GM23338 (cell line): Measurements from ENCODE around the gene MIX23. TPM values are rescaled to one million over a fixed set of nuclear protein-coding genes. Genes with fewer than 3 reads are reported as not detected.

Source experiments
- ATAC-seq: fragments of 200-7000 bp; cut with Tn5 transposase; 3 replicates; pipeline ENCODE4 v1.9.1; 2020
- DNase-seq: peaks from one replicate; pipeline ENCODE4 v3.0.0-alpha.2; 2015; ENCODE audit warnings: low spot score
- H2AFZ ChIP-seq: fragments of 200-600 bp; sonication (generic); 2 replicates; pipeline ENCODE4 v1.8.0; 2016; ENCODE audit warnings: antibody characterized with exemption, mild to moderate bottlenecking, moderate library complexity
- H3F3A ChIP-seq: fragments of 200-600 bp; sonication (generic); replicated peaks from 2 replicates; pipeline ENCODE4 v1.8.0; 2017; ENCODE audit warnings: antibody characterized with exemption, mixed run types, low read depth
- H3K27ac ChIP-seq: fragments of 200-600 bp; sonication (generic); 2 replicates; pipeline ENCODE4 v1.6.1; 2016; ENCODE audit warnings: low read depth
- H3K27me3 ChIP-seq: fragments of 200-600 bp; sonication (generic); 2 replicates; pipeline ENCODE4 v1.8.0; 2016; ENCODE audit warnings: mild to moderate bottlenecking, mixed run types, moderate library complexity; ENCODE audit not compliant: insufficient read depth
- H3K36me3 ChIP-seq: fragments of 200-600 bp; sonication (generic); 2 replicates; pipeline ENCODE4 v1.8.0; 2016; ENCODE audit warnings: mild to moderate bottlenecking; ENCODE audit not compliant: insufficient read depth
- H3K4me1 ChIP-seq: fragments of 200-600 bp; sonication (generic); 2 replicates; pipeline ENCODE4 v1.8.0; 2016; ENCODE audit warnings: mild to moderate bottlenecking, moderate library complexity; ENCODE audit not compliant: insufficient read depth
- H3K4me2 ChIP-seq: fragments of 200-600 bp; sonication (generic); 2 replicates; pipeline ENCODE4 v1.7.1; 2017; ENCODE audit warnings: mixed run types
- H3K4me3 ChIP-seq: fragments of 200-600 bp; sonication (generic); 2 replicates; pipeline ENCODE4 v1.6.1; 2016; ENCODE audit warnings: mixed run types
- H3K79me2 ChIP-seq: fragments of 200-600 bp; sonication (generic); replicated peaks from 2 replicates; pipeline ENCODE4 v1.8.0; 2017; ENCODE audit warnings: mild to moderate bottlenecking; ENCODE audit not compliant: insufficient read depth
- H3K9me2 ChIP-seq: fragments of 200-600 bp; sonication (generic); 2 replicates; pipeline ENCODE4 v1.8.0; 2017; ENCODE audit not compliant: insufficient read depth
- H4K20me1 ChIP-seq: fragments of 200-600 bp; sonication (generic); replicated peaks from 2 replicates; pipeline ENCODE4 v1.8.0; 2017; ENCODE audit warnings: mild to moderate bottlenecking; ENCODE audit not compliant: insufficient read depth
- H3K27ac Mint-ChIP-seq: 2 replicates; pipeline ENCODE4 v1.8.0; 2020; ENCODE audit warnings: inconsistent platforms, mild to moderate bottlenecking, moderate library complexity, mixed read lengths
- H3K27me3 Mint-ChIP-seq: 3 replicates; pipeline ENCODE4 v1.8.0; 2022; ENCODE audit warnings: low read depth, mild to moderate bottlenecking, moderate library complexity, mixed read lengths, inconsistent platforms; ENCODE audit not compliant: insufficient read depth, poor library complexity
- H3K36me3 Mint-ChIP-seq: 3 replicates; pipeline ENCODE4 v1.8.0; 2021; ENCODE audit warnings: low read depth, mild to moderate bottlenecking, inconsistent platforms, moderate library complexity, mixed read lengths
- H3K4me1 Mint-ChIP-seq: 3 replicates; pipeline ENCODE4 v1.8.0; 2020; ENCODE audit warnings: mild to moderate bottlenecking, inconsistent platforms, mixed read lengths
- H3K4me3 Mint-ChIP-seq: 3 replicates; pipeline ENCODE4 v1.8.0; 2021; ENCODE audit warnings: moderate library complexity, mild to moderate bottlenecking, inconsistent platforms, mixed read lengths
- H3K9me3 Mint-ChIP-seq: 3 replicates; pipeline ENCODE4 v1.8.0; 2020; ENCODE audit warnings: moderate library complexity, mild to moderate bottlenecking, inconsistent platforms, mixed read lengths
- CREB1 ChIP-seq: fragments of 250-450 bp; sonication (Bioruptor Pico); IDR thresholded peaks from 2 replicates; pipeline ENCODE4 v1.5.0; 2020; ENCODE audit warnings: low read depth, mild to moderate bottlenecking, moderate library complexity
- CTCF ChIP-seq, 2 experiments: fragments of 200-600 bp in 1 of 2; sonication (generic) in 1 of 2; conservative IDR thresholded peaks; 2 replicates each; pipeline versions ENCODE4 v1.5.1 to v1.6.1; 2016 to 2017; ENCODE audit warnings: antibody characterized with exemption in 2 of 2, low read depth in 2 of 2, mild to moderate bottlenecking in 2 of 2, moderate library complexity in 1 of 2
- ETS1 ChIP-seq: IDR thresholded peaks from 2 replicates; pipeline ENCODE4 v1.6.1; 2016; ENCODE audit warnings: antibody characterized with exemption
- EZH2 ChIP-seq: fragments of 200-600 bp; sonication (generic); IDR thresholded peaks from one replicate; pipeline ENCODE4 v1.8.0; 2017; ENCODE audit warnings: antibody characterized with exemption, mild to moderate bottlenecking, low read depth; ENCODE audit not compliant: unreplicated experiment
- EZH2phosphoT487 ChIP-seq: fragments of 200-600 bp; sonication (generic); IDR thresholded peaks from one replicate; pipeline ENCODE4 v1.8.1; 2018; ENCODE audit warnings: antibody characterized with exemption; ENCODE audit not compliant: unreplicated experiment
- JUNB ChIP-seq: IDR thresholded peaks from one replicate; pipeline ENCODE4 v1.6.1; 2016; ENCODE audit warnings: antibody characterized with exemption; ENCODE audit not compliant: unreplicated experiment
- NANOG ChIP-seq: IDR thresholded peaks from 2 replicates; pipeline ENCODE4 v1.6.1; 2016; ENCODE audit warnings: antibody characterized with exemption, borderline replicate concordance
- POLR2AphosphoS5 ChIP-seq: IDR thresholded peaks from 2 replicates; pipeline ENCODE4 v1.6.1; 2016; ENCODE audit warnings: antibody characterized with exemption, low read depth
- REST ChIP-seq: IDR thresholded peaks from one replicate; pipeline ENCODE4 v1.6.1; 2018; ENCODE audit warnings: antibody characterized with exemption; ENCODE audit not compliant: unreplicated experiment
- STAT1 ChIP-seq: IDR thresholded peaks from one replicate; pipeline ENCODE4 v1.6.1; 2016; ENCODE audit warnings: antibody characterized with exemption; ENCODE audit not compliant: unreplicated experiment
- ZNF114 ChIP-seq: fragments of 250-450 bp; sonication (Bioruptor Pico); IDR thresholded peaks from 2 replicates; pipeline ENCODE4 v1.5.0; 2020; ENCODE audit warnings: mild to moderate bottlenecking, moderate library complexity
- ZNF331 ChIP-seq: fragments of 250-450 bp; sonication (Bioruptor Pico); IDR thresholded peaks from 2 replicates; pipeline ENCODE4 v1.5.0; 2020; ENCODE audit warnings: low read depth, mild to moderate bottlenecking, moderate library complexity
- ZNF462 ChIP-seq: fragments of 250-450 bp; sonication (Bioruptor Pico); IDR thresholded peaks from 2 replicates; pipeline ENCODE4 v1.5.0; 2020; ENCODE audit warnings: mild to moderate bottlenecking, moderate library complexity
- polyA plus RNA-seq: library from polyadenylated mRNA; unstranded; fragments of >200 nt; fragmentation: Nextera tagmentation; extraction: Ambion mirVana; gene quantifications from 2 replicates; pipeline ENCODE4 v1.2.1, GENCODE V29; 2016
- total RNA-seq: library from RNA; depleted of rRNA; stranded (reverse); fragments of >200 nt; shearing (Covaris generic); gene quantifications from 2 replicates; pipeline ENCODE4 v1.2.3, GENCODE V29; 2014

MIX23 gene
- total and polyA plus RNA-seq, 2 experiments from 2014 or later = 57.7 to 146 TPM

- DNase-seq = no peak
These were observed 47.3 kb upstream of the MIX23 start for GRCh38 chr3:122430371-122430770.

More at GRCh38 chr3:122430371-122430770, 47.3 kb upstream of the MIX23 start:
- Histone ChIP-seq H3K4me1 (no peaks in the 10 kb centered on the region), H3K79me2 (no peaks in the 10 kb centered on the region), H3F3A (0 out of 2 replicates have a peak, but pooled peaks cover 3% of the 10 kb centered on the region), H3K27ac (no peak overlapping the region), H3K4me2 (no peak overlapping the region), H4K20me1 (peaks cover 4% of the 10 kb centered on the region; the same call in 1 of the 2 replicates), H3K4me3 (no peak overlapping the region), H3K9me2 (no peaks in the 10 kb centered on the region), H3K27me3 (no peaks in the 10 kb centered on the region), H3K36me3 (peaks cover 26% of the 10 kb centered on the region; the same call in 1 of the 2 replicates), H2AFZ (no peak overlapping the region)
- peaks cover 50% of the 10 kb centered on the region for H3K36me3 Mint-ChIP-seq
- TF ChIP-seq CTCF (conservative IDR thresholded peaks at IDR 0.05; ENCODE audit: low read depth in 2 of 2) (no peak), ZNF331 (CRISPR knock-in tag) (no peak), JUNB (no peak), STAT1 (no peak), EZH2phosphoT487 (no peak), NANOG (no peak), EZH2 (no peak), ZNF462 (CRISPR knock-in tag) (no peak), REST (no peak), ZNF114 (CRISPR knock-in tag) (no peak), POLR2AphosphoS5 (no peak), ETS1 (no peak), CREB1 (CRISPR knock-in tag) (no peak)
- peaks cover 2% of the 10 kb centered on the region for H3K27me3 Mint-ChIP-seq
- no peaks in the 10 kb centered on the region for H3K4me1 Mint-ChIP-seq
- H3K9me3 Mint-ChIP-seq = no peaks in the 10 kb centered on the region
- no peak for ATAC-seq
- peak overlapping the region; percentile 22; the same call in 1 of the 2 replicates for H3K27ac Mint-ChIP-seq
- H3K4me3 Mint-ChIP-seq = no peak overlapping the region
